GM23338 (cell line): ENCODE measurements around the gene NKAIN2. TPM values are rescaled to one million over a fixed set of nuclear protein-coding genes. Genes with fewer than 3 reads are reported as not detected.

Experiments used
- ATAC-seq: fragments of 200-7000 bp; cut with Tn5 transposase; 3 replicates; pipeline ENCODE4 v1.9.1; 2020
- DNase-seq: peaks from one replicate; pipeline ENCODE4 v3.0.0-alpha.2; 2015; ENCODE audit warnings: low spot score
- H2AFZ ChIP-seq: fragments of 200-600 bp; sonication (generic); 2 replicates; pipeline ENCODE4 v1.8.0; 2016; ENCODE audit warnings: antibody characterized with exemption, mild to moderate bottlenecking, moderate library complexity
- H3F3A ChIP-seq: fragments of 200-600 bp; sonication (generic); replicated peaks from 2 replicates; pipeline ENCODE4 v1.8.0; 2017; ENCODE audit warnings: antibody characterized with exemption, mixed run types, low read depth
- H3K27ac ChIP-seq: fragments of 200-600 bp; sonication (generic); 2 replicates; pipeline ENCODE4 v1.6.1; 2016; ENCODE audit warnings: low read depth
- H3K27me3 ChIP-seq: fragments of 200-600 bp; sonication (generic); 2 replicates; pipeline ENCODE4 v1.8.0; 2016; ENCODE audit warnings: mild to moderate bottlenecking, mixed run types, moderate library complexity; ENCODE audit not compliant: insufficient read depth
- H3K36me3 ChIP-seq: fragments of 200-600 bp; sonication (generic); 2 replicates; pipeline ENCODE4 v1.8.0; 2016; ENCODE audit warnings: mild to moderate bottlenecking; ENCODE audit not compliant: insufficient read depth
- H3K4me1 ChIP-seq: fragments of 200-600 bp; sonication (generic); 2 replicates; pipeline ENCODE4 v1.8.0; 2016; ENCODE audit warnings: mild to moderate bottlenecking, moderate library complexity; ENCODE audit not compliant: insufficient read depth
- H3K4me2 ChIP-seq: fragments of 200-600 bp; sonication (generic); 2 replicates; pipeline ENCODE4 v1.7.1; 2017; ENCODE audit warnings: mixed run types
- H3K4me3 ChIP-seq: fragments of 200-600 bp; sonication (generic); 2 replicates; pipeline ENCODE4 v1.6.1; 2016; ENCODE audit warnings: mixed run types
- H3K79me2 ChIP-seq: fragments of 200-600 bp; sonication (generic); replicated peaks from 2 replicates; pipeline ENCODE4 v1.8.0; 2017; ENCODE audit warnings: mild to moderate bottlenecking; ENCODE audit not compliant: insufficient read depth
- H3K9me2 ChIP-seq: fragments of 200-600 bp; sonication (generic); 2 replicates; pipeline ENCODE4 v1.8.0; 2017; ENCODE audit not compliant: insufficient read depth
- H4K20me1 ChIP-seq: fragments of 200-600 bp; sonication (generic); replicated peaks from 2 replicates; pipeline ENCODE4 v1.8.0; 2017; ENCODE audit warnings: mild to moderate bottlenecking; ENCODE audit not compliant: insufficient read depth
- H3K27ac Mint-ChIP-seq: 2 replicates; pipeline ENCODE4 v1.8.0; 2020; ENCODE audit warnings: inconsistent platforms, mild to moderate bottlenecking, moderate library complexity, mixed read lengths
- H3K27me3 Mint-ChIP-seq: 3 replicates; pipeline ENCODE4 v1.8.0; 2022; ENCODE audit warnings: low read depth, mild to moderate bottlenecking, moderate library complexity, mixed read lengths, inconsistent platforms; ENCODE audit not compliant: insufficient read depth, poor library complexity
- H3K36me3 Mint-ChIP-seq: 3 replicates; pipeline ENCODE4 v1.8.0; 2021; ENCODE audit warnings: low read depth, mild to moderate bottlenecking, inconsistent platforms, moderate library complexity, mixed read lengths
- H3K4me1 Mint-ChIP-seq: 3 replicates; pipeline ENCODE4 v1.8.0; 2020; ENCODE audit warnings: mild to moderate bottlenecking, inconsistent platforms, mixed read lengths
- H3K4me3 Mint-ChIP-seq: 3 replicates; pipeline ENCODE4 v1.8.0; 2021; ENCODE audit warnings: moderate library complexity, mild to moderate bottlenecking, inconsistent platforms, mixed read lengths
- H3K9me3 Mint-ChIP-seq: 3 replicates; pipeline ENCODE4 v1.8.0; 2020; ENCODE audit warnings: moderate library complexity, mild to moderate bottlenecking, inconsistent platforms, mixed read lengths
- CREB1 ChIP-seq: fragments of 250-450 bp; sonication (Bioruptor Pico); IDR thresholded peaks from 2 replicates; pipeline ENCODE4 v1.5.0; 2020; ENCODE audit warnings: low read depth, mild to moderate bottlenecking, moderate library complexity
- CTCF ChIP-seq, 2 experiments: fragments of 200-600 bp in 1 of 2; sonication (generic) in 1 of 2; conservative IDR thresholded peaks; 2 replicates each; pipeline versions ENCODE4 v1.5.1 to v1.6.1; 2016 to 2017; ENCODE audit warnings: antibody characterized with exemption in 2 of 2, low read depth in 2 of 2, mild to moderate bottlenecking in 2 of 2, moderate library complexity in 1 of 2
- ETS1 ChIP-seq: IDR thresholded peaks from 2 replicates; pipeline ENCODE4 v1.6.1; 2016; ENCODE audit warnings: antibody characterized with exemption
- EZH2 ChIP-seq: fragments of 200-600 bp; sonication (generic); IDR thresholded peaks from one replicate; pipeline ENCODE4 v1.8.0; 2017; ENCODE audit warnings: antibody characterized with exemption, mild to moderate bottlenecking, low read depth; ENCODE audit not compliant: unreplicated experiment
- EZH2phosphoT487 ChIP-seq: fragments of 200-600 bp; sonication (generic); IDR thresholded peaks from one replicate; pipeline ENCODE4 v1.8.1; 2018; ENCODE audit warnings: antibody characterized with exemption; ENCODE audit not compliant: unreplicated experiment
- JUNB ChIP-seq: IDR thresholded peaks from one replicate; pipeline ENCODE4 v1.6.1; 2016; ENCODE audit warnings: antibody characterized with exemption; ENCODE audit not compliant: unreplicated experiment
- NANOG ChIP-seq: IDR thresholded peaks from 2 replicates; pipeline ENCODE4 v1.6.1; 2016; ENCODE audit warnings: antibody characterized with exemption, borderline replicate concordance
- POLR2AphosphoS5 ChIP-seq: IDR thresholded peaks from 2 replicates; pipeline ENCODE4 v1.6.1; 2016; ENCODE audit warnings: antibody characterized with exemption, low read depth
- REST ChIP-seq: IDR thresholded peaks from one replicate; pipeline ENCODE4 v1.6.1; 2018; ENCODE audit warnings: antibody characterized with exemption; ENCODE audit not compliant: unreplicated experiment
- STAT1 ChIP-seq: IDR thresholded peaks from one replicate; pipeline ENCODE4 v1.6.1; 2016; ENCODE audit warnings: antibody characterized with exemption; ENCODE audit not compliant: unreplicated experiment
- polyA plus RNA-seq: library from polyadenylated mRNA; unstranded; fragments of >200 nt; fragmentation: Nextera tagmentation; extraction: Ambion mirVana; gene quantifications from 2 replicates; pipeline ENCODE4 v1.2.1, GENCODE V29; 2016
- total RNA-seq: library from RNA; depleted of rRNA; stranded (reverse); fragments of >200 nt; shearing (Covaris generic); gene quantifications from 2 replicates; pipeline ENCODE4 v1.2.3, GENCODE V29; 2014

The NKAIN2 gene
- total and polyA plus RNA-seq, 2 experiments from 2014 or later = 0.39 to 1.1 TPM

GRCh38 chr6:123962508-123962907 lies 158.8 kb downstream of the NKAIN2 start:
- no peak overlapping the region for H3K4me3 ChIP-seq
- no peak overlapping the region for H3K27ac ChIP-seq
- H3K27me3 ChIP-seq = no peaks in the 10 kb centered on the region
- H3K36me3 ChIP-seq = no peaks in the 10 kb centered on the region
- Mint-ChIP-seq H3K9me3 (no peaks in the 10 kb centered on the region), H3K27me3 (no peaks in the 10 kb centered on the region), H3K4me3 (no peak overlapping the region), H3K27ac (peak overlapping the region; percentile 74; the same call in 1 of the 2 replicates), H3K4me1 (peaks cover 4% of the 10 kb centered on the region; the same call in 2 of the 3 replicates), H3K36me3 (no peaks in the 10 kb centered on the region)
- TF ChIP-seq EZH2 = no peak
- TF ChIP-seq ETS1 = no peak
- TF ChIP-seq STAT1 = no peak
- TF ChIP-seq CTCF (conservative IDR thresholded peaks at IDR 0.05; ENCODE audit: low read depth in 2 of 2) = no peak
- TF ChIP-seq POLR2AphosphoS5 = no peak
- no peak for TF ChIP-seq CREB1 (CRISPR knock-in tag)
- TF ChIP-seq NANOG = no peak
- TF ChIP-seq REST = no peak
- TF ChIP-seq JUNB = no peak
- TF ChIP-seq EZH2phosphoT487 = no peak
- no peak overlapping the region for H3K4me2 ChIP-seq
- no peaks in the 10 kb centered on the region for H3K79me2 ChIP-seq
- H2AFZ ChIP-seq = no peak overlapping the region
- no peak for DNase-seq
- H4K20me1 ChIP-seq = no peaks in the 10 kb centered on the region
- no peaks in the 10 kb centered on the region for H3F3A ChIP-seq
- ATAC-seq = no peak
- H3K4me1 ChIP-seq = no peaks in the 10 kb centered on the region; the same call in 1 of the 2 replicates
- no peaks in the 10 kb centered on the region for H3K9me2 ChIP-seq
